SK-N-SH (cell line): Measurements from ENCODE around the gene ARPIN. TPM values are rescaled to one million over a fixed set of nuclear protein-coding genes. Genes with fewer than 3 reads are reported as not detected.

Source experiments
- CTCF ChIA-PET: fragments of 300-600, 350-600 bp; formaldehyde crosslinking; extraction: SDS; loops from one replicate; lab custom pipeline; 2021; lab: Yijun Ruan, JAX
- POLR2A ChIA-PET: fragments of 350-600 bp; sonication (Branson Sonifier 250); formaldehyde crosslinking; extraction: SDS; loops from one replicate; lab custom pipeline; 2020; ENCODE audit warnings: antibody characterized with exemption, inconsistent platforms; lab: Yijun Ruan, JAX
- DNase-seq: peaks from one replicate; pipeline ENCODE4 v3.0.0; 2012
- H2AFZ ChIP-seq: fragments of 200-600 bp; sonication (generic); 2 replicates; pipeline ENCODE4 v1.8.1; 2016; ENCODE audit warnings: antibody characterized with exemption, mild to moderate bottlenecking, low read depth
- H3F3A ChIP-seq: fragments of 200-600 bp; sonication (generic); replicated peaks from 2 replicates; pipeline ENCODE3; 2016; ENCODE audit warnings: antibody characterized with exemption, mild to moderate bottlenecking; ENCODE audit not compliant: insufficient read depth
- H3K27ac ChIP-seq, 2 experiments: fragments of 200-500 bp in 1 of 2; fragments of 200-600 bp in 1 of 2; sonication (Bioruptor generic) in 1 of 2; sonication (generic), shearing (Covaris generic) in 1 of 2; 2 replicates each; pipeline versions ENCODE4 v1.5.1 to v1.6.1; 2014 to 2016; ENCODE audit warnings: low read depth in 2 of 2, inconsistent platforms in 1 of 2, low read length in 1 of 2, mild to moderate bottlenecking in 1 of 2, mixed read lengths in 1 of 2
- H3K27me3 ChIP-seq: fragments of 200-600 bp; sonication (generic), shearing (Covaris generic); 2 replicates; pipeline ENCODE4 v1.6.1; 2016; ENCODE audit warnings: mixed run types; ENCODE audit not compliant: insufficient read depth
- H3K36me3 ChIP-seq, 2 experiments: fragments of 200-500 bp in 1 of 2; fragments of 200-600 bp in 1 of 2; sonication (Bioruptor generic) in 1 of 2; sonication (generic) in 1 of 2; replicated peaks in 1 of 2; 2 replicates each; pipeline versions ENCODE3 to v1.5.1; 2014 to 2016; ENCODE audit warnings: low read length in 1 of 2, mild to moderate bottlenecking in 1 of 2; ENCODE audit not compliant: insufficient read depth in 2 of 2, control insufficient read depth in 1 of 2
- H3K4me1 ChIP-seq, 2 experiments: fragments of 200-500 bp in 1 of 2; fragments of 200-600 bp in 1 of 2; sonication (Bioruptor generic) in 1 of 2; sonication (generic), shearing (Covaris generic) in 1 of 2; 2 replicates each; pipeline versions ENCODE4 v1.5.1 to v1.6.1; 2014 to 2016; ENCODE audit warnings: low read depth in 1 of 2, low read length in 1 of 2, mixed run types in 1 of 2; ENCODE audit not compliant: insufficient read depth in 2 of 2, control insufficient read depth in 1 of 2
- H3K4me2 ChIP-seq: fragments of 200-600 bp; sonication (generic), shearing (Covaris generic); 2 replicates; pipeline ENCODE4 v1.6.1; 2017; ENCODE audit warnings: mixed run types
- H3K4me3 ChIP-seq, 2 experiments: fragments of 200-500 bp in 1 of 2; fragments of 200-600 bp in 1 of 2; sonication (Bioruptor generic) in 1 of 2; sonication (generic), shearing (Covaris generic) in 1 of 2; 2 replicates each; pipeline versions ENCODE4 v1.5.1 to v1.8.1; 2014 to 2016; ENCODE audit warnings: low read depth in 2 of 2, inconsistent platforms in 1 of 2, low read length in 1 of 2, mild to moderate bottlenecking in 1 of 2, mixed read lengths in 1 of 2, moderate library complexity in 1 of 2
- H3K79me2 ChIP-seq: fragments of 200-600 bp; sonication (generic); 2 replicates; pipeline ENCODE4 v1.8.1; 2017; ENCODE audit warnings: mild to moderate bottlenecking; ENCODE audit not compliant: insufficient read depth
- H3K9ac ChIP-seq: fragments of 200-600 bp; sonication (generic); 2 replicates; pipeline ENCODE4 v1.6.1; 2017; ENCODE audit warnings: mixed run types
- H3K9me2 ChIP-seq: fragments of 200-600 bp; sonication (generic); 2 replicates; pipeline ENCODE4 v1.6.1; 2017; ENCODE audit warnings: mixed run types
- H3K9me3 ChIP-seq: fragments of 200-600 bp; sonication (generic); 2 replicates; pipeline ENCODE4 v1.6.1; 2017; ENCODE audit warnings: mixed run types, mild to moderate bottlenecking, moderate library complexity
- H4K20me1 ChIP-seq: fragments of 200-600 bp; sonication (generic); 2 replicates; pipeline ENCODE4 v1.6.1; 2017; ENCODE audit warnings: mild to moderate bottlenecking, mixed run types; ENCODE audit not compliant: insufficient read depth
- ELF1 ChIP-seq: IDR thresholded peaks from 2 replicates; pipeline ENCODE4 v1.4.0; 2012
- EZH2phosphoT487 ChIP-seq: fragments of 200-600 bp; sonication (generic); IDR thresholded peaks from 2 replicates; pipeline ENCODE4 v1.6.1; 2017; ENCODE audit warnings: low read depth, mixed run types, mild to moderate bottlenecking, antibody characterized with exemption, moderate library complexity, borderline replicate concordance
- FOSL2 ChIP-seq: IDR thresholded peaks from 2 replicates; pipeline ENCODE4 v1.4.0; 2012; ENCODE audit warnings: low read depth, mild to moderate bottlenecking, moderate library complexity, borderline replicate concordance
- FOXJ3 ChIP-seq: sonication (generic); formaldehyde crosslinking; IDR thresholded peaks from 2 replicates; pipeline ENCODE4 v1.5.1; 2020; ENCODE audit warnings: mild to moderate bottlenecking, missing genetic modification reagents
- FOXM1 ChIP-seq: IDR thresholded peaks from 2 replicates; pipeline ENCODE4 v1.4.0; 2012; ENCODE audit warnings: low read depth, mild to moderate bottlenecking
- GATA2 ChIP-seq: sonication (generic); formaldehyde crosslinking; IDR thresholded peaks from 2 replicates; pipeline ENCODE4 v1.5.0; 2020; ENCODE audit warnings: mild to moderate bottlenecking, missing genetic modification reagents
- IRF3 ChIP-seq: fragments of 150-350 bp; IDR thresholded peaks from 2 replicates; pipeline ENCODE4 v1.6.1; 2016; ENCODE audit warnings: mild to moderate bottlenecking, low read depth, low read length
- MAX ChIP-seq: IDR thresholded peaks from 2 replicates; pipeline ENCODE4 v1.4.0; 2012; ENCODE audit warnings: low read depth
- MXI1 ChIP-seq: IDR thresholded peaks from 2 replicates; pipeline ENCODE4 v1.6.1; 2012; ENCODE audit warnings: mild to moderate bottlenecking, low read depth, low read length, improper control_type of control experiment
- NFIC ChIP-seq: IDR thresholded peaks from 2 replicates; pipeline ENCODE4 v1.4.0; 2012; ENCODE audit warnings: borderline replicate concordance
- NRF1 ChIP-seq: IDR thresholded peaks from 2 replicates; pipeline ENCODE4 v1.6.1; 2012; ENCODE audit warnings: low read depth, mild to moderate bottlenecking, low read length
- RXRA ChIP-seq: IDR thresholded peaks from 2 replicates; pipeline ENCODE4 v1.4.0; 2012; ENCODE audit warnings: low read depth, mild to moderate bottlenecking, borderline replicate concordance
- TCF12 ChIP-seq: IDR thresholded peaks from 2 replicates; pipeline ENCODE4 v1.4.0; 2012
- USF1 ChIP-seq: IDR thresholded peaks from 2 replicates; pipeline ENCODE4 v1.4.0; 2012; ENCODE audit warnings: low read depth, borderline replicate concordance
- USF2 ChIP-seq: fragments of 150-350 bp; IDR thresholded peaks from 2 replicates; pipeline ENCODE4 v1.6.1; 2017; ENCODE audit warnings: antibody characterized with exemption, low read length, low read depth, borderline replicate concordance
- YY1 ChIP-seq: IDR thresholded peaks from 2 replicates; pipeline ENCODE4 v1.4.0; 2012; ENCODE audit warnings: low read depth, mild to moderate bottlenecking
- WGBS: methylation state at CpG from one replicate; pipeline ENCODE4 v1.1.6; 2017; ENCODE audit warnings: low lambda C conversion rate; 5-methylcytosine and 5-hydroxymethylcytosine counted together
- polyA plus RNA-seq, 3 experiments: library from polyadenylated mRNA; depleted of rRNA; stranded (reverse); fragments of >200 nt; gene quantifications; 2 replicates each; pipeline ENCODE4 v1.2.3, GENCODE V29; 2012

Gene ARPIN
- polyA plus RNA-seq, 1 of the 3 experiments (the other 2 are of a cell fraction) = 13.5 TPM

- DNase-seq = no peak
- Histone ChIP-seq H3K9ac (no peak overlapping the region), H2AFZ (no peak overlapping the region), H3K36me3 (peaks cover 25 to 46% of the 10 kb centered on the region in 2 experiments), H3F3A (peaks cover 6% of the 10 kb centered on the region), H3K4me3 (no peak overlapping the region), H3K9me2 (no peaks in the 10 kb centered on the region), H4K20me1 (no peaks in the 10 kb centered on the region), H3K9me3 (no peaks in the 10 kb centered on the region), H3K27me3 (no peaks in the 10 kb centered on the region), H3K27ac (no peak overlapping the region), H3K79me2 (no peaks in the 10 kb centered on the region), H3K4me2 (no peak overlapping the region), H3K4me1 (no peaks in the 10 kb centered on the region)
- 91% methylated on average over 4 of the region's 4 CpGs for WGBS
- ChIA-PET POLR2A (no interaction called here), CTCF (interaction anchor here (1.0 to 8.2 kb wide), 9 partner anchors 11 to 144 kb away, joined by 3 to 153 read pairs (median 11); partner anchors contain the start of gene MESP1)
- TF ChIP-seq IRF3 (no peak), ELF1 (no peak), MAX (no peak), NFIC (no peak), MXI1 (no peak), FOSL2 (no peak), RXRA (no peak), FOXM1 (no peak), FOXJ3 (CRISPR knock-in tag) (no peak), NRF1 (no peak), EZH2phosphoT487 (no peak), USF2 (no peak), TCF12 (no peak), GATA2 (CRISPR knock-in tag) (no peak), YY1 (no peak), USF1 (no peak)
Observed at GRCh38 chr15:89876396-89877082, 36.2 kb downstream of the ARPIN start.
